Neural progenitor cell (in vitro differentiated cells): ENCODE results near the gene ZDHHC11.
"Not testable (repeated sequence)": the region's sequence is repeated elsewhere in the genome, so short reads cannot be mapped to it uniquely, and the experiment has no call there.

Experiments used
- CTCF ChIP-seq: fragments of 200-600 bp; sonication (generic); IDR thresholded peaks from 2 replicates; pipeline ENCODE4 v1.5.1; 2017; ENCODE audit warnings: antibody characterized with exemption, mild to moderate bottlenecking
- EZH2 ChIP-seq: fragments of 200-600 bp; sonication (generic); IDR thresholded peaks from 2 replicates; pipeline ENCODE4 v1.6.1; 2017; ENCODE audit warnings: antibody characterized with exemption, mild to moderate bottlenecking, moderate library complexity
- EZH2phosphoT487 ChIP-seq: fragments of 200-600 bp; sonication (generic); IDR thresholded peaks from 2 replicates; pipeline ENCODE4 v1.6.1; 2017; ENCODE audit warnings: antibody characterized with exemption

GRCh38 chr5:775595-775960, 75.2 kb downstream of the ZDHHC11 start:
- not testable (repeated sequence) for TF ChIP-seq CTCF, EZH2, EZH2phosphoT487
